ENCODE measurements around the gene TMEM266.

TMEM266 gene

DNA sequence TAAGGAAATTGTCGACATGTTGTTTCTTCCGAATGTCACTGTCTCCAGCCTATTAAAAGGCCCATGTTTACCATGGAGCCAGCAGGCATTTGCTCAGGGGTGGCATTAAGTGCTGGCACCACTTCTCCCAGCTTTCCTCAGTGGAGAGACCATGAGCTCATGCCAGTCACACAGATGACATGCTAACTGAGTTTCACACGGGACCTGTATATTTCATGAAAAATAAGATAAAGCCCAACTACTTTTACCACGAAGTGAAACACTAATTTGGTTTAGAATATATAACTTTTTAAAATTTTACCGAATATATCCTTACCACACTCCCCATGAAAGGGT is 158.1 kb downstream of the TMEM266 start:
- in situ Hi-C loops (cut with HindIII; ENCODE audit: low sequenced_read_pairs), result no loop called here
- no peak overlapping the region for H3K4me3 ChIP-seq (ENCODE audit: low read depth, low read length)
- TF ChIP-seq CTCF (IDR thresholded peaks at IDR 0.05; ENCODE audit: low read depth, low read length), result no peak
- DNase-seq (ENCODE audit: low read depth, low spot score), result no peak

DNA sequence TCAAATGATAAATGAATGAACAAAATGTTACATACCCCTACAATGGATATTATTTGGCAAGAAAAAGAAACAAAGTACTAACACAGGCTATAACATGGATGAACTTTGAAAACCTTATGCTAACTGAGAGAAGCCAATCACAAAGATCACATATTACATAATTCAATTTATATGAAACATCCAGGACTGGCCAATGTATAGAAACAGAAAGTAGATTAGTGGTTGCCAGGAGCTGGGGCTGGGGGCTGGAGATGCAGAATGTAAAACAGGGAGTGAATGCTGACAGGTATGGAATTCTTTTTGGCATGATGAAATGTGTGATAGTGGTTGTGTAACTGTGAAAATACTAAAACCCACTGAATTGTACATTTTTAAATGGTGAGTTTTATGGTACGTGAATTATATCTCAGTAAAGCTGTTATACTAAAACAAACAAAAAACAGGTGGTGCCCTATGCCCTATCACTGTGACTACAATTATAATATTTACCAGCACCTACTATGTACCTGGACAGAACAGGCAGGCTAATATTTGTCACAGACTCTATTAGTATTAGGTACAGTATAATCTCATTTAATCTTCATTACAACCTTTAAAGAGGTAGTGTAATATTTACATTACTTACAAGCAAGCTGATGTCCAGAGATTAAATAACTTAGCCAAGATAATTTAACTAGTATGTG is 161.4 kb downstream of the TMEM266 start:
- no peak for DNase-seq (ENCODE audit: low read depth, low spot score)
- in situ Hi-C loops (cut with HindIII; ENCODE audit: low sequenced_read_pairs), result no loop called here
- no peak overlapping the region for H3K4me3 ChIP-seq (ENCODE audit: low read depth, low read length)
- TF ChIP-seq CTCF (IDR thresholded peaks at IDR 0.05; ENCODE audit: low read depth, low read length), result no peak

DNA sequence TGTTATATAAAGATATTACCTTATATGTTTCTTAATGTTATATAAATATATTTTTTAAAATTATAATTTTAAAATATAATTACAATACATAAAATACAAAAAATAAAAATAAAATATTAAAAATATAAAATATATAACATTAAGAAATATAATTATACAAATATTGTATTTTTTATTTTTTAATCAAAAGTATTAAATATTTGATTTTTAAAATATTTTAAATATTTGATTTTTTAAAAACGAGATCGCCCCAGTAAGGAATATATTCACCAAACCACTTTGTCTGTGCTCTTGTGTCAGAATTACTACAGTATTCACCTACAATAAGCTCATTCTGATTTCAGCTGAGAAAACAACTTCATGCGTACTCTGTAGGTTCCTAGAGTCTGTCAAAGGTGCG is 162.4 kb downstream of the TMEM266 start:
- TF ChIP-seq CTCF (IDR thresholded peaks at IDR 0.05; ENCODE audit: low read depth, low read length), result no peak
- H3K4me3 ChIP-seq (ENCODE audit: low read depth, low read length), result no peak overlapping the region
- in situ Hi-C loops (cut with HindIII; ENCODE audit: low sequenced_read_pairs), result no loop called here
- no peak for DNase-seq (ENCODE audit: low read depth, low spot score)

GRCh38 chr15:76223521-76223920 is 163.7 kb downstream of the TMEM266 start:
- no peak overlapping the region for H3K4me3 ChIP-seq (ENCODE audit: low read depth, low read length)
- TF ChIP-seq CTCF (IDR thresholded peaks at IDR 0.05; ENCODE audit: low read depth, low read length), result no peak
- in situ Hi-C loops (cut with HindIII; ENCODE audit: low sequenced_read_pairs), result no loop called here
- no peak for DNase-seq (ENCODE audit: low read depth, low spot score)

DNA sequence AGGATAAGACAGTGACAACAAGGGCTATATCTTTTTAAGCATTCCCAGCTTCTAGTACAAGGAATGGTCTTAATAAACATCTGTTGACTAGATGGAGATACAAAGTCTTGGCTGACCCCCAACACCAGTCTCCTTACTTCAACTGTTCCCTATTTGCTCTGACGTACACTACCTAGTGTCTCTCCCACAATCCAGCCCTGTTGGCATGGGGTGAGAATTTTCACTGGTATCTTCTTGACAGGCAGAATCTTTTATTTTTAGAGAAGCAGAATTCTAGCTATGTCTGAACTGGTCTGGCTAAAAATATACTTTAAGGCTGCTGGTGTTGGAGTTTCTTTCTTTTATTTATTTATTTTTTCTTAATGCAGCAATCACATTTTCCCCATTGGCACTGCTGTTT is 169.5 kb downstream of the TMEM266 start:
- DNase-seq (ENCODE audit: low read depth, low spot score), result no peak
- TF ChIP-seq CTCF (IDR thresholded peaks at IDR 0.05; ENCODE audit: low read depth, low read length), result no peak
- no peak overlapping the region for H3K4me3 ChIP-seq (ENCODE audit: low read depth, low read length)
- in situ Hi-C loops (cut with HindIII; ENCODE audit: low sequenced_read_pairs), result no loop called here

DNA sequence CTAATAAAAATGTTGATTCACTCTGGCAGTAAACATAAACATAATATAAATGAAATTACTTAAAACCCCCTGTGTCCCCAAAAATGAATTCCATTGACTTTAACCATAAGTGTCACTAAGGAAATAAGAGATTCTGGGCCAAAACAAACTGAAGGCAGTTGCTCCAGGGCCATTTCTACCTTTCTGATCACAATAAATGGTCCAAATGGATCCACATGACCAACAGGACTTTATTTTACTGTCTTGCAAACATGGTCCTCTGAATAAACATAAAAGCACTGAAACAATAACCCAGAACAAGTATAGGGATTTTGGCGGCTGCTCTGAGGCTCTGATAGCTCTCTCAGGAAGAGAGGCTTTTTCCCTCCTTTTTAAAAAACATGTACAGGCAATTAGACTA is 174.1 kb downstream of the TMEM266 start:
- TF ChIP-seq CTCF (IDR thresholded peaks at IDR 0.05; ENCODE audit: low read depth, low read length), result no peak
- DNase-seq (ENCODE audit: low read depth, low spot score), result no peak
- H3K4me3 ChIP-seq (ENCODE audit: low read depth, low read length), result no peak overlapping the region
- in situ Hi-C loops (cut with HindIII; ENCODE audit: low sequenced_read_pairs), result no loop called here
